MM.1S (cell line): ENCODE measurements around the gene KLF4.

Experiments used
- CTCF ChIP-seq: fragments of 300-600 bp; sonication (generic); IDR thresholded peaks from 2 replicates; pipeline ENCODE4 v1.5.1; 2016; ENCODE audit warnings: antibody characterized with exemption, low read length, mixed read lengths
- EZH2 ChIP-seq: fragments of 300-600 bp; sonication (generic); optimal IDR thresholded peaks from 2 replicates; pipeline ENCODE3; 2017; ENCODE audit warnings: low read depth, mild to moderate bottlenecking, antibody characterized with exemption, low read length, mixed read lengths
- EZH2phosphoT487 ChIP-seq: fragments of 300-600 bp; sonication (generic); IDR thresholded peaks from 2 replicates; pipeline ENCODE4 v1.6.1; 2018; ENCODE audit warnings: antibody characterized with exemption, low read length

- TF ChIP-seq CTCF: no peak
- TF ChIP-seq EZH2: no peak
- no peak for TF ChIP-seq EZH2phosphoT487
These were observed 16.8 kb downstream of the KLF4 start for GRCh38 chr9:107472581-107473340.
